ENCODE data around the gene MGRN1.

Gene MGRN1

DNA sequence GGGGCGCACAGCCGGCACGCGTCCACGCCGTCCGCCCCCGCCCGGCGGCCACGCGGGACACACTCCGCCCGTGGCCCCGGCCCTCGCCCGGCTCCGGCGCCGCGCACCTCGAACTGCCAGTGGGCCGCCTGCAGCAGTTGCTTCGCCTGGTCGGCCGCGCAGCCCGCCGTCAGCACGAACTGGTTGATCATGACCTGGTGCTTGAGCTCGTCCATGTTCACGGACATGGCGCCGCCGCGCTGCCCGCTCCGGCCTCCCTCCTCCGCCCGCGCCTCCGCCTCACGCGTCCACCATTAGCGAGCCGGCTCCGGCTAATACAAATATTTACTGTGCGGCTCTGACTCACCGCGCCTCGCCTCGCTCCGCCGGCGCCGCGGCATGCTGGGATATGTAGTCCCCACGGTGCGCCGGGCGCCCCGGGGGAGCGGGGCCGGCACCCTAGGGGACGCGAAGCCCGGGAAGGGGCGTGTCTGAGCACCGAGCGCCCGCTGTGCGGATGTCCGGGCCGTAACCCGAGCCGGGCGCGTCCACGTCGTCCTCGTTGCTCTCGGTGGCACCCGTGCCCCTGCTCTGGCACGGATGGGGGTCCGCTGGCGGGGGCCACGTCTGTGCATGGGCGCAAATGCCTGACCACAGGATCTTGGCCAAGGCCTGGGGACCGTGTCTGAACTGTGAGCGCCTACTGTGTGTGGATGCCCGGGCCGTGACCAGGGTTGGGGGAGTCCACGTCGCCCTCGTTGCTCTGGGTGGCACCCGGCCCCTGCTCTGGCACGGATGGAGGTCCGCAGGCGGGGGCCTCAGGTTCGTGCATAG, 9.8 kb upstream of the MGRN1 start, which contains the start of gene UBALD1 (continued):
- TF ChIP-seq, protein P1, sequence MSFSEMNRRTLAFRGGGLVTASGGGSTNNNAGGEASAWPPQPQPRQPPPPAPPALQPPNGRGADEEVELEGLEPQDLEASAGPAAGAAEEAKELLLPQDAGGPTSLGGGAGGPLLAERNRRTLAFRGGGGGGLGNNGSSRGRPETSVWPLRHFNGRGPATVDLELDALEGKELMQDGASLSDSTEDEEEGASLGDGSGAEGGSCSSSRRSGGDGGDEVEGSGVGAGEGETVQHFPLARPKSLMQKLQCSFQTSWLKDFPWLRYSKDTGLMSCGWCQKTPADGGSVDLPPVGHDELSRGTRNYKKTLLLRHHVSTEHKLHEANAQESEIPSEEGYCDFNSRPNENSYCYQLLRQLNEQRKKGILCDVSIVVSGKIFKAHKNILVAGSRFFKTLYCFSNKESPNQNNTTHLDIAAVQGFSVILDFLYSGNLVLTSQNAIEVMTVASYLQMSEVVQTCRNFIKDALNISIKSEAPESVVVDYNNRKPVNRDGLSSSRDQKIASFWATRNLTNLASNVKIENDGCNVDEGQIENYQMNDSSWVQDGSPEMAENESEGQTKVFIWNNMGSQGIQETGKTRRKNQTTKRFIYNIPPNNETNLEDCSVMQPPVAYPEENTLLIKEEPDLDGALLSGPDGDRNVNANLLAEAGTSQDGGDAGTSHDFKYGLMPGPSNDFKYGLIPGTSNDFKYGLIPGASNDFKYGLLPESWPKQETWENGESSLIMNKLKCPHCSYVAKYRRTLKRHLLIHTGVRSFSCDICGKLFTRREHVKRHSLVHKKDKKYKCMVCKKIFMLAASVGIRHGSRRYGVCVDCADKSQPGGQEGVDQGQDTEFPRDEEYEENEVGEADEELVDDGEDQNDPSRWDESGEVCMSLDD (tag by site-specific recombination; IDR thresholded peaks at IDR 0.05) = peak; percentile 99
- TF ChIP-seq, protein P2, sequence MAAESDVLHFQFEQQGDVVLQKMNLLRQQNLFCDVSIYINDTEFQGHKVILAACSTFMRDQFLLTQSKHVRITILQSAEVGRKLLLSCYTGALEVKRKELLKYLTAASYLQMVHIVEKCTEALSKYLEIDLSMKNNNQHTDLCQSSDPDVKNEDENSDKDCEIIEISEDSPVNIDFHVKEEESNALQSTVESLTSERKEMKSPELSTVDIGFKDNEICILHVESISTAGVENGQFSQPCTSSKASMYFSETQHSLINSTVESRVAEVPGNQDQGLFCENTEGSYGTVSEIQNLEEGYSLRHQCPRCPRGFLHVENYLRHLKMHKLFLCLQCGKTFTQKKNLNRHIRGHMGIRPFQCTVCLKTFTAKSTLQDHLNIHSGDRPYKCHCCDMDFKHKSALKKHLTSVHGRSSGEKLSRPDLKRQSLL (tag by site-specific recombination; IDR thresholded peaks at IDR 0.05) = peak; percentile 79; the same call in 1 of the 2 replicates
- no peak for TF ChIP-seq MZF1 (tag by site-specific recombination; IDR thresholded peaks at IDR 0.05; ENCODE audit: borderline replicate concordance)
- TF ChIP-seq, protein P3, sequence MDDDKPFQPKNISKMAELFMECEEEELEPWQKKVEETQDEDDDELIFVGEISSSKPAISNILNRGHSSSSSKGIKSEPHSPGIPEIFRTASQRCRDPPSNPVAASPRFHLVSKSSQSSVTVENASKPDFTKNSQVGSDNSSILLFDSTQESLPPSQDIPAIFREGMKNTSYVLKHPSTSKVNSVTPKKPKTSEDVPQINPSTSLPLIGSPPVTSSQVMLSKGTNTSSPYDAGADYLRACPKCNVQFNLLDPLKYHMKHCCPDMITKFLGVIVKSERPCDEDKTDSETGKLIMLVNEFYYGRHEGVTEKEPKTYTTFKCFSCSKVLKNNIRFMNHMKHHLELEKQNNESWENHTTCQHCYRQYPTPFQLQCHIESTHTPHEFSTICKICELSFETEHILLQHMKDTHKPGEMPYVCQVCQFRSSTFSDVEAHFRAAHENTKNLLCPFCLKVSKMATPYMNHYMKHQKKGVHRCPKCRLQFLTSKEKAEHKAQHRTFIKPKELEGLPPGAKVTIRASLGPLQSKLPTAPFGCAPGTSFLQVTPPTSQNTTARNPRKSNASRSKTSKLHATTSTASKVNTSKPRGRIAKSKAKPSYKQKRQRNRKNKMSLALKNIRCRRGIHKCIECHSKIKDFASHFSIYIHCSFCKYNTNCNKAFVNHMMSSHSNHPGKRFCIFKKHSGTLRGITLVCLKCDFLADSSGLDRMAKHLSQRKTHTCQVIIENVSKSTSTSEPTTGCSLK (tag by site-specific recombination; IDR thresholded peaks at IDR 0.05) = no peak
- TF ChIP-seq, protein P4, sequence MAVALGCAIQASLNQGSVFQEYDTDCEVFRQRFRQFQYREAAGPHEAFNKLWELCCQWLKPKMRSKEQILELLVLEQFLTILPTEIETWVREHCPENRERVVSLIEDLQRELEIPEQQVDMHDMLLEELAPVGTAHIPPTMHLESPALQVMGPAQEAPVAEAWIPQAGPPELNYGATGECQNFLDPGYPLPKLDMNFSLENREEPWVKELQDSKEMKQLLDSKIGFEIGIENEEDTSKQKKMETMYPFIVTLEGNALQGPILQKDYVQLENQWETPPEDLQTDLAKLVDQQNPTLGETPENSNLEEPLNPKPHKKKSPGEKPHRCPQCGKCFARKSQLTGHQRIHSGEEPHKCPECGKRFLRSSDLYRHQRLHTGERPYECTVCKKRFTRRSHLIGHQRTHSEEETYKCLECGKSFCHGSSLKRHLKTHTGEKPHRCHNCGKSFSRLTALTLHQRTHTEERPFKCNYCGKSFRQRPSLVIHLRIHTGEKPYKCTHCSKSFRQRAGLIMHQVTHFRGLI (tag by site-specific recombination; IDR thresholded peaks at IDR 0.05) = peak; percentile 48; the same call in 1 of the 2 replicates
- no peak for TF ChIP-seq ZNF114 (tag by site-specific recombination; IDR thresholded peaks at IDR 0.05)
- TF ChIP-seq ZNF76 (tag by site-specific recombination; IDR thresholded peaks at IDR 0.05; ENCODE audit: borderline replicate concordance, low read depth) = peak; percentile 92
- peak; percentile 70 for TF ChIP-seq SP2 (tag by site-specific recombination; IDR thresholded peaks at IDR 0.05)
- TF ChIP-seq ZNF292 (tag by site-specific recombination; IDR thresholded peaks at IDR 0.05; ENCODE audit: borderline replicate concordance, low read depth) = no peak
- TF ChIP-seq ZNF792 (tag by site-specific recombination; IDR thresholded peaks at IDR 0.05) = peak; percentile 16; the same call in 1 of the 2 replicates
- TF ChIP-seq SCRT2 (tag by site-specific recombination; IDR thresholded peaks at IDR 0.05) = 0 out of 2 replicates have a peak, but pooled peaks have one; percentile 9
- peak; percentile 99 for TF ChIP-seq ZNF423 (tag by site-specific recombination; IDR thresholded peaks at IDR 0.05)
- TF ChIP-seq, protein P5, sequence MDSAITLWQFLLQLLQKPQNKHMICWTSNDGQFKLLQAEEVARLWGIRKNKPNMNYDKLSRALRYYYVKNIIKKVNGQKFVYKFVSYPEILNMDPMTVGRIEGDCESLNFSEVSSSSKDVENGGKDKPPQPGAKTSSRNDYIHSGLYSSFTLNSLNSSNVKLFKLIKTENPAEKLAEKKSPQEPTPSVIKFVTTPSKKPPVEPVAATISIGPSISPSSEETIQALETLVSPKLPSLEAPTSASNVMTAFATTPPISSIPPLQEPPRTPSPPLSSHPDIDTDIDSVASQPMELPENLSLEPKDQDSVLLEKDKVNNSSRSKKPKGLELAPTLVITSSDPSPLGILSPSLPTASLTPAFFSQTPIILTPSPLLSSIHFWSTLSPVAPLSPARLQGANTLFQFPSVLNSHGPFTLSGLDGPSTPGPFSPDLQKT (IDR thresholded peaks at IDR 0.05; ENCODE audit: borderline replicate concordance, low read depth, low read length) = no peak
- peak; percentile 92 for TF ChIP-seq ZBTB20 (tag by site-specific recombination; IDR thresholded peaks at IDR 0.05)
- no peak for TF ChIP-seq MYNN (tag by site-specific recombination; IDR thresholded peaks at IDR 0.05; ENCODE audit: borderline replicate concordance)
- TF ChIP-seq ZNF157 (tag by site-specific recombination; IDR thresholded peaks at IDR 0.05) = no peak
- peak; percentile 71 for TF ChIP-seq ZFHX2 (tag by site-specific recombination; conservative IDR thresholded peaks at IDR 0.05)
- TF ChIP-seq ZNF843 (tag by site-specific recombination; IDR thresholded peaks at IDR 0.05) = no peak; the same call in 1 of the 2 replicates
- TF ChIP-seq ZNF433 (tag by site-specific recombination; IDR thresholded peaks at IDR 0.05; ENCODE audit: low read depth) = no peak
- TF ChIP-seq, protein P6, sequence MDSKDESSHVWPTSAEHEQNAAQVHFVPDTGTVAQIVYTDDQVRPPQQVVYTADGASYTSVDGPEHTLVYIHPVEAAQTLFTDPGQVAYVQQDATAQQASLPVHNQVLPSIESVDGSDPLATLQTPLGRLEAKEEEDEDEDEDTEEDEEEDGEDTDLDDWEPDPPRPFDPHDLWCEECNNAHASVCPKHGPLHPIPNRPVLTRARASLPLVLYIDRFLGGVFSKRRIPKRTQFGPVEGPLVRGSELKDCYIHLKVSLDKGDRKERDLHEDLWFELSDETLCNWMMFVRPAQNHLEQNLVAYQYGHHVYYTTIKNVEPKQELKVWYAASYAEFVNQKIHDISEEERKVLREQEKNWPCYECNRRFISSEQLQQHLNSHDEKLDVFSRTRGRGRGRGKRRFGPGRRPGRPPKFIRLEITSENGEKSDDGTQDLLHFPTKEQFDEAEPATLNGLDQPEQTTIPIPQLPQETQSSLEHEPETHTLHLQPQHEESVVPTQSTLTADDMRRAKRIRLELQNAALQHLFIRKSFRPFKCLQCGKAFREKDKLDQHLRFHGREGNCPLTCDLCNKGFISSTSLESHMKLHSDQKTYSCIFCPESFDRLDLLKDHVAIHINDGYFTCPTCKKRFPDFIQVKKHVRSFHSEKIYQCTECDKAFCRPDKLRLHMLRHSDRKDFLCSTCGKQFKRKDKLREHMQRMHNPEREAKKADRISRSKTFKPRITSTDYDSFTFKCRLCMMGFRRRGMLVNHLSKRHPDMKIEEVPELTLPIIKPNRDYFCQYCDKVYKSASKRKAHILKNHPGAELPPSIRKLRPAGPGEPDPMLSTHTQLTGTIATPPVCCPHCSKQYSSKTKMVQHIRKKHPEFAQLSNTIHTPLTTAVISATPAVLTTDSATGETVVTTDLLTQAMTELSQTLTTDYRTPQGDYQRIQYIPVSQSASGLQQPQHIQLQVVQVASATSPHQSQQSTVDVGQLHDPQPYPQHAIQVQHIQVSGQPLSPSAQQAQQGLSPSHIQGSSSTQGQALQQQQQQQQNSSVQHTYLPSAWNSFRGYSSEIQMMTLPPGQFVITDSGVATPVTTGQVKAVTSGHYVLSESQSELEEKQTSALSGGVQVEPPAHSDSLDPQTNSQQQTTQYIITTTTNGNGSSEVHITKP (tag by site-specific recombination; IDR thresholded peaks at IDR 0.05) = peak; percentile 68
- TF ChIP-seq, protein P7, sequence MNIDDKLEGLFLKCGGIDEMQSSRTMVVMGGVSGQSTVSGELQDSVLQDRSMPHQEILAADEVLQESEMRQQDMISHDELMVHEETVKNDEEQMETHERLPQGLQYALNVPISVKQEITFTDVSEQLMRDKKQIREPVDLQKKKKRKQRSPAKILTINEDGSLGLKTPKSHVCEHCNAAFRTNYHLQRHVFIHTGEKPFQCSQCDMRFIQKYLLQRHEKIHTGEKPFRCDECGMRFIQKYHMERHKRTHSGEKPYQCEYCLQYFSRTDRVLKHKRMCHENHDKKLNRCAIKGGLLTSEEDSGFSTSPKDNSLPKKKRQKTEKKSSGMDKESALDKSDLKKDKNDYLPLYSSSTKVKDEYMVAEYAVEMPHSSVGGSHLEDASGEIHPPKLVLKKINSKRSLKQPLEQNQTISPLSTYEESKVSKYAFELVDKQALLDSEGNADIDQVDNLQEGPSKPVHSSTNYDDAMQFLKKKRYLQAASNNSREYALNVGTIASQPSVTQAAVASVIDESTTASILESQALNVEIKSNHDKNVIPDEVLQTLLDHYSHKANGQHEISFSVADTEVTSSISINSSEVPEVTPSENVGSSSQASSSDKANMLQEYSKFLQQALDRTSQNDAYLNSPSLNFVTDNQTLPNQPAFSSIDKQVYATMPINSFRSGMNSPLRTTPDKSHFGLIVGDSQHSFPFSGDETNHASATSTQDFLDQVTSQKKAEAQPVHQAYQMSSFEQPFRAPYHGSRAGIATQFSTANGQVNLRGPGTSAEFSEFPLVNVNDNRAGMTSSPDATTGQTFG (tag by site-specific recombination; IDR thresholded peaks at IDR 0.05; ENCODE audit: borderline replicate concordance) = no peak
- TF ChIP-seq ZNF777 (tag by site-specific recombination; IDR thresholded peaks at IDR 0.05; ENCODE audit: borderline replicate concordance) = no peak
- no peak for TF ChIP-seq REPIN1 (tag by site-specific recombination; IDR thresholded peaks at IDR 0.05; ENCODE audit: low read depth)
